ENCODE data around the gene NPBWR2.

NPBWR2 gene

GRCh38 chr20:64056639-64056888, 50.8 kb downstream of the NPBWR2 start:
- no peak for DNase-seq (ENCODE audit: low spot score)

GRCh38 chr20:64055893-64056638, 51.3 kb downstream of the NPBWR2 start:
- no peak for DNase-seq (ENCODE audit: low spot score)

GRCh38 chr20:64055396-64055892, 51.9 kb downstream of the NPBWR2 start:
- no peak for DNase-seq (ENCODE audit: low spot score)

- no peak for DNase-seq (ENCODE audit: low spot score)
Measured at GRCh38 chr20:64053841-64054661, 53.3 kb downstream of the NPBWR2 start.

Data from AG08396 (cell line).